HepG2 (cell line): ENCODE data around the gene NME2. TPM values are rescaled to one million over a fixed set of nuclear protein-coding genes. Genes with fewer than 3 reads are reported as not detected.

Source experiments
- ATAC-seq: fragments of 200-7000 bp; cut with Tn5 transposase; 3 replicates; pipeline ENCODE4 v1.9.1; 2020; ENCODE audit warnings: mild to moderate bottlenecking, moderate library complexity
- BruUV-seq: library from RNA; stranded (reverse); fragments of 400-500 nt; replicated peaks from 2 replicates; lab custom pipeline; 2021; lab: Mats Ljungman, UMichigan
- CTCF ChIA-PET: fragments of 300-600 bp; formaldehyde crosslinking; extraction: SDS; loops from one replicate; lab custom pipeline; 2021; ENCODE audit warnings: low total read pairs, inconsistent platforms, low intra/inter-chr PET ratio; lab: Yijun Ruan, JAX
- POLR2A ChIA-PET: fragments of 350-600 bp; sonication (Branson Sonifier 250); formaldehyde crosslinking; loops from one replicate; lab custom pipeline; 2020; ENCODE audit warnings: antibody characterized with exemption, inconsistent platforms; lab: Yijun Ruan, JAX
- DNase-seq: peaks from one replicate; pipeline ENCODE4 v3.0.0-alpha.2; 2015; ENCODE audit warnings: low spot score
- FAIRE-seq: peaks from 3 replicates; lab custom pipeline; 2011; peaks lifted over from hg19 to GRCh38; lab: Jason Lieb, UNC
- H2AFZ ChIP-seq: one replicate; pipeline ENCODE4 v1.6.1; 2011; ENCODE audit warnings: low read length, inconsistent platforms
- H3K27ac ChIP-seq: fragments of 300-600 bp; 3 replicates; pipeline ENCODE4 v1.8.0; 2011; ENCODE audit warnings: mixed run types, mild to moderate bottlenecking, mixed read lengths, low read length, inconsistent platforms; ENCODE audit not compliant: insufficient read depth; ENCODE audit errors: extremely low read length
- H3K27me3 ChIP-seq, 2 experiments: fragments of 200-600 bp in 1 of 2; 2 replicates in 1 of 2; 3 replicates in 1 of 2; pipeline versions ENCODE4 v1.6.0 to v1.8.0; 2011; ENCODE audit warnings: low read length in 2 of 2, mild to moderate bottlenecking in 2 of 2, moderate library complexity in 2 of 2, inconsistent platforms in 1 of 2; ENCODE audit not compliant: insufficient read depth in 2 of 2, control insufficient read depth in 1 of 2
- H3K36me3 ChIP-seq, 2 experiments: fragments of 200-600 bp in 1 of 2; replicated peaks in 1 of 2; 2 replicates in 1 of 2; 3 replicates in 1 of 2; pipeline versions ENCODE4 v1.5.1 to v1.8.0; 2011; ENCODE audit warnings: low read length in 2 of 2, inconsistent platforms in 1 of 2; ENCODE audit not compliant: insufficient read depth in 2 of 2, control insufficient read depth in 1 of 2
- H3K4me1 ChIP-seq: 2 replicates; pipeline ENCODE4 v1.5.1; 2012; ENCODE audit warnings: low read length, inconsistent platforms; ENCODE audit not compliant: insufficient read depth
- H3K4me2 ChIP-seq: 2 replicates; pipeline ENCODE4 v1.6.0; 2011; ENCODE audit warnings: low read depth, low read length, inconsistent platforms
- H3K4me3 ChIP-seq, 3 experiments: fragments of 200-600 bp in 1 of 3; sonication (generic), shearing (Covaris generic) in 1 of 3; replicated peaks in 1 of 3; 2 replicates each; pipeline ENCODE4 v1.5.1; 2011 to 2016; ENCODE audit warnings: low read length in 3 of 3, inconsistent platforms in 2 of 3, low read depth in 2 of 3, mild to moderate bottlenecking in 2 of 3, control low read depth in 1 of 3, mixed read lengths in 1 of 3; ENCODE audit not compliant: insufficient read depth in 1 of 3
- H3K79me2 ChIP-seq: one replicate; pipeline ENCODE4 v1.6.1; 2011; ENCODE audit warnings: low read length, inconsistent platforms; ENCODE audit not compliant: insufficient read depth
- H3K9ac ChIP-seq: 2 replicates; pipeline ENCODE4 v1.6.0; 2011; ENCODE audit warnings: mild to moderate bottlenecking, low read depth, low read length, inconsistent platforms; ENCODE audit not compliant: insufficient read depth
- H3K9me3 ChIP-seq: 2 replicates; pipeline ENCODE4 v1.5.1; 2012; ENCODE audit warnings: mild to moderate bottlenecking, low read length
- H4K20me1 ChIP-seq: 2 replicates; pipeline ENCODE4 v1.6.0; 2011; ENCODE audit warnings: inconsistent platforms, mild to moderate bottlenecking, low read length, moderate library complexity; ENCODE audit not compliant: insufficient read depth
- ATM ChIP-seq: fragments of 450-650 bp; IDR thresholded peaks from 2 replicates; pipeline ENCODE4 v1.7.1; 2017; ENCODE audit warnings: mild to moderate bottlenecking, borderline replicate concordance
- KLF12 ChIP-seq: sonication (generic); formaldehyde crosslinking; IDR thresholded peaks from 2 replicates; pipeline ENCODE4 v1.4.0; 2020; ENCODE audit warnings: missing genetic modification reagents, borderline replicate concordance
- MIXL1 ChIP-seq: IDR thresholded peaks from 2 replicates; pipeline ENCODE4 v1.6.1; 2016
- PCBP1 ChIP-seq: fragments of 200-400 bp; formaldehyde crosslinking; IDR thresholded peaks from 2 replicates; pipeline ENCODE4 v1.6.1; 2017; ENCODE audit warnings: mild to moderate bottlenecking, low read depth, low read length, borderline replicate concordance
- ZBTB42 ChIP-seq: sonication (generic); formaldehyde crosslinking; IDR thresholded peaks from 2 replicates; pipeline ENCODE4 v1.5.0; 2020; ENCODE audit warnings: mild to moderate bottlenecking, missing genetic modification reagents
- ZMYM4 ChIP-seq: sonication (generic); formaldehyde crosslinking; IDR thresholded peaks from 2 replicates; pipeline ENCODE4 v1.8.1; 2023; ENCODE audit warnings: mild to moderate bottlenecking, missing genetic modification reagents
- ZNF224 ChIP-seq: sonication (generic); formaldehyde crosslinking; IDR thresholded peaks from 2 replicates; pipeline ENCODE4 v1.5.0; 2020; ENCODE audit warnings: mild to moderate bottlenecking, missing genetic modification reagents
- ZNF460 ChIP-seq: sonication (generic); formaldehyde crosslinking; IDR thresholded peaks from 2 replicates; pipeline ENCODE4 v1.5.1; 2020; ENCODE audit warnings: missing genetic modification reagents, mild to moderate bottlenecking, borderline replicate concordance
- ZNF556 ChIP-seq: sonication (generic); formaldehyde crosslinking; IDR thresholded peaks from 2 replicates; pipeline ENCODE4 v1.4.0; 2020; ENCODE audit warnings: mild to moderate bottlenecking, missing genetic modification reagents, borderline replicate concordance
- ZNF766 ChIP-seq: sonication (generic); formaldehyde crosslinking; IDR thresholded peaks from 2 replicates; pipeline ENCODE4 v1.5.0; 2020; ENCODE audit warnings: missing genetic modification reagents, borderline replicate concordance
- WGBS: methylation state at CpG from one replicate; pipeline ENCODE4 v1.1.6; 2017; ENCODE audit warnings: low lambda C conversion rate; 5-methylcytosine and 5-hydroxymethylcytosine counted together
- in situ Hi-C: cut with HindIII; loops from 2 replicates; pipeline ENCODE4 v1.10.0; 2017; ENCODE audit warnings: low pct_unique_long_range_greater_than_20kb; ENCODE audit not compliant: extremely low pct_ligation_motif_present
- intact Hi-C: fragments of 100-400 bp; cut with micrococcal nuclease; formaldehyde crosslinking; loops from one replicate; pipeline ENCODE4 v1.10.0; 2022; ENCODE audit not compliant: unreplicated experiment
- polyA plus RNA-seq, 8 experiments: library from polyadenylated mRNA; depleted of rRNA in 3 of 8; stranded (reverse) in 7 of 8; unstranded in 1 of 8; fragments of >200 nt; fragmentation: Illumina TruSeq in 4 of 8; extraction: Trizol in 4 of 8; gene quantifications; 2 replicates each; pipeline versions ENCODE4 v1.2.1 to v1.2.3, GENCODE V29; 2011 to 2016; ENCODE audit warnings: low read depth in 4 of 8, missing spikeins in 1 of 8, mixed read lengths in 1 of 8; ENCODE audit not compliant: insufficient read depth in 1 of 8
- total RNA-seq, 5 experiments: library from RNA; depleted of rRNA; stranded (reverse); fragments of >200 nt; fragmentation: Illumina TruSeq; extraction: Trizol; gene quantifications; 2 replicates each; pipeline ENCODE4 v1.2.3, GENCODE V29; 2016; ENCODE audit warnings: low read depth in 1 of 5
- TF ChIP-seq, protein P1 (sequence below): sonication (generic); formaldehyde crosslinking; IDR thresholded peaks from 2 replicates; pipeline ENCODE4 v1.4.0; 2020; ENCODE audit warnings: missing genetic modification reagents
- TF ChIP-seq, protein P2 (sequence below): sonication (generic); formaldehyde crosslinking; IDR thresholded peaks from 2 replicates; pipeline ENCODE4 v1.5.0; 2020; ENCODE audit warnings: missing genetic modification reagents
- TF ChIP-seq, protein P3 (sequence below): IDR thresholded peaks from 2 replicates; pipeline ENCODE4 v1.6.1; 2016; ENCODE audit warnings: mild to moderate bottlenecking, missing biosample characterization, missing genetic modification reagents
- TF ChIP-seq, protein P4 (sequence below): sonication (generic); formaldehyde crosslinking; IDR thresholded peaks from 2 replicates; pipeline ENCODE4 v1.5.1; 2020; ENCODE audit warnings: mild to moderate bottlenecking, missing genetic modification reagents
- TF ChIP-seq, protein P5 (sequence below): sonication (generic); formaldehyde crosslinking; IDR thresholded peaks from 2 replicates; pipeline ENCODE4 v1.4.0; 2020; ENCODE audit warnings: mild to moderate bottlenecking, missing genetic modification reagents

Gene NME2
- total and polyA plus RNA-seq, 2 of the 13 experiments (the other 11 are each of a cell fraction or from before 2014, with no cell fraction given), result 790 to 1,213 TPM

DNA sequence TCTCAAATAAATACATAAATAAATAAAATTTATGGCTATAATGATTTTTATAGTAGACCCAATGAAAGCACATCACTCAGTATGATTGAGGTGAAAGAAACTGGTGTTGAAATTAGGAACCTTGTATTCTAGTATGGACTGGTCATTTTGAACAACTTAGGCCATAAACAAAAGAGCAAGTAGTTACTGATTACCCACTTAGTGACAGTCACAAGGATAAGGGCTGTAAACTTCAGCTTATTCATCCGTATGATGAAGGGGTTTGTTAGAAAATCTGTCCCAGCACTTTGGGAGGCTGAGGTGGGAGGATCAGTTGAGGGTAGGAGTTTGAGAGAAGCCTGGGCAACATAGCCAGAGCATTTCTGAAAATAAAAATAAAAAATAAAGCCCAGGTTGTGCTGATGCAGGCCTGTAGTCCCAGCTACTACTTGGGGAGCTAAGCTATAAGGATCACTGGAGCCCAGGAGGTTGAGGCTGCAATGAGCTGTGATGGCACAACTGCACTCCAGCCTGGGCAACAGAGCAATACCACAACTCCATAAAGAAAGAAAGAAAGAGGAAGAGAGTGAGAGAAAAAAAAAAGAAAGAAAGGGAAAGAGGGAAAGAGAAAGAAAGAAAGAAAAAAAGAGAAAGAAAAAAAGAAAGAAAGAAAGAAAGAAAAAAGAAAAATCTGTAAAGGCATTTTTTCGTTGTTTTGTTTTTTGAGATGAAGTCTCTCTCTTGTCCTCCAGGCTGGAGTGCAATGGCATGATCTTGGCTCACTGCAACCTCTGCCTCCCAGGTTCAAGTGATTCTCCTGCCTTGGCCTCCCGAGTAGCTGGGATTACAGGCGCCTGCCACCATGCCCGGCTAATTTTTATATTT is 41.3 kb upstream of the NME2 start:
- peak overlapping the region; percentile 85 for H2AFZ ChIP-seq
- H3K27ac ChIP-seq, result peak overlapping the region; percentile 23
- intact Hi-C loops, result no loop called here
- ChIA-PET CTCF (no interaction called here), POLR2A (interaction anchor here (1.2 to 2.0 kb wide), 2 partner anchors 28 to 68 kb away, joined by 4 to 7 read pairs; partner anchors contain the start of gene NME1)
- BruUV-seq, result no TSS peak
- no peak for ATAC-seq
- no peaks in the 10 kb centered on the region for H3K9me3 ChIP-seq
- in situ Hi-C loops, result no loop called here
- H3K4me1 ChIP-seq, result peaks cover 64% of the 10 kb centered on the region
- peak overlapping the region; percentile 81 for H3K4me2 ChIP-seq
- peaks cover 1% of the 10 kb centered on the region; the same call in 1 of the 2 replicates for H4K20me1 ChIP-seq
- H3K79me2 ChIP-seq, result peaks cover 6% of the 10 kb centered on the region
- 14% methylated on average over 5 of the region's 5 CpGs for WGBS
- no peak for FAIRE-seq
- H3K36me3 ChIP-seq, result no peaks in the 10 kb centered on the region
- H3K27me3 ChIP-seq, result peaks cover 0 to under 1% of the 10 kb centered on the region in 2 experiments; a peak in 1 of 5 replicates
- H3K9ac ChIP-seq, result peak overlapping the region; percentile 53; the same call in 1 of the 2 replicates
- DNase-seq, result no peak
- H3K4me3 ChIP-seq, result peak overlapping the region in 2 of 3 experiments; percentile 4 to 56; a peak in 1 of 6 replicates
- TF ChIP-seq MIXL1 (CRISPR knock-in tag) (peak; percentile 31; the same call in 1 of the 2 replicates), ZBTB42 (CRISPR knock-in tag) (no peak), ZNF460 (CRISPR knock-in tag) (peak; percentile 7; the same call in 1 of the 2 replicates), ATM (no peak), ZNF556 (CRISPR knock-in tag) (no peak), ZNF766 (CRISPR knock-in tag) (no peak), ZMYM4 (CRISPR knock-in tag) (no peak), ZNF224 (CRISPR knock-in tag) (0 out of 2 replicates have a peak, but pooled peaks have one; percentile 38), KLF12 (no peak), PCBP1 (no peak)
- TF ChIP-seq, protein P1, sequence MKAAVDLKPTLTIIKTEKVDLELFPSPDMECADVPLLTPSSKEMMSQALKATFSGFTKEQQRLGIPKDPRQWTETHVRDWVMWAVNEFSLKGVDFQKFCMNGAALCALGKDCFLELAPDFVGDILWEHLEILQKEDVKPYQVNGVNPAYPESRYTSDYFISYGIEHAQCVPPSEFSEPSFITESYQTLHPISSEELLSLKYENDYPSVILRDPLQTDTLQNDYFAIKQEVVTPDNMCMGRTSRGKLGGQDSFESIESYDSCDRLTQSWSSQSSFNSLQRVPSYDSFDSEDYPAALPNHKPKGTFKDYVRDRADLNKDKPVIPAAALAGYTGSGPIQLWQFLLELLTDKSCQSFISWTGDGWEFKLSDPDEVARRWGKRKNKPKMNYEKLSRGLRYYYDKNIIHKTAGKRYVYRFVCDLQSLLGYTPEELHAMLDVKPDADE (CRISPR knock-in tag), result no peak
- TF ChIP-seq, protein P2, sequence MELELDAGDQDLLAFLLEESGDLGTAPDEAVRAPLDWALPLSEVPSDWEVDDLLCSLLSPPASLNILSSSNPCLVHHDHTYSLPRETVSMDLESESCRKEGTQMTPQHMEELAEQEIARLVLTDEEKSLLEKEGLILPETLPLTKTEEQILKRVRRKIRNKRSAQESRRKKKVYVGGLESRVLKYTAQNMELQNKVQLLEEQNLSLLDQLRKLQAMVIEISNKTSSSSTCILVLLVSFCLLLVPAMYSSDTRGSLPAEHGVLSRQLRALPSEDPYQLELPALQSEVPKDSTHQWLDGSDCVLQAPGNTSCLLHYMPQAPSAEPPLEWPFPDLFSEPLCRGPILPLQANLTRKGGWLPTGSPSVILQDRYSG (CRISPR knock-in tag), result no peak
- TF ChIP-seq, protein P3, sequence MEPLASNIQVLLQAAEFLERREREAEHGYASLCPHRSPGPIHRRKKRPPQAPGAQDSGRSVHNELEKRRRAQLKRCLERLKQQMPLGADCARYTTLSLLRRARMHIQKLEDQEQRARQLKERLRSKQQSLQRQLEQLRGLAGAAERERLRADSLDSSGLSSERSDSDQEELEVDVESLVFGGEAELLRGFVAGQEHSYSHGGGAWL (CRISPR knock-in tag), result no peak
- TF ChIP-seq, protein P4, sequence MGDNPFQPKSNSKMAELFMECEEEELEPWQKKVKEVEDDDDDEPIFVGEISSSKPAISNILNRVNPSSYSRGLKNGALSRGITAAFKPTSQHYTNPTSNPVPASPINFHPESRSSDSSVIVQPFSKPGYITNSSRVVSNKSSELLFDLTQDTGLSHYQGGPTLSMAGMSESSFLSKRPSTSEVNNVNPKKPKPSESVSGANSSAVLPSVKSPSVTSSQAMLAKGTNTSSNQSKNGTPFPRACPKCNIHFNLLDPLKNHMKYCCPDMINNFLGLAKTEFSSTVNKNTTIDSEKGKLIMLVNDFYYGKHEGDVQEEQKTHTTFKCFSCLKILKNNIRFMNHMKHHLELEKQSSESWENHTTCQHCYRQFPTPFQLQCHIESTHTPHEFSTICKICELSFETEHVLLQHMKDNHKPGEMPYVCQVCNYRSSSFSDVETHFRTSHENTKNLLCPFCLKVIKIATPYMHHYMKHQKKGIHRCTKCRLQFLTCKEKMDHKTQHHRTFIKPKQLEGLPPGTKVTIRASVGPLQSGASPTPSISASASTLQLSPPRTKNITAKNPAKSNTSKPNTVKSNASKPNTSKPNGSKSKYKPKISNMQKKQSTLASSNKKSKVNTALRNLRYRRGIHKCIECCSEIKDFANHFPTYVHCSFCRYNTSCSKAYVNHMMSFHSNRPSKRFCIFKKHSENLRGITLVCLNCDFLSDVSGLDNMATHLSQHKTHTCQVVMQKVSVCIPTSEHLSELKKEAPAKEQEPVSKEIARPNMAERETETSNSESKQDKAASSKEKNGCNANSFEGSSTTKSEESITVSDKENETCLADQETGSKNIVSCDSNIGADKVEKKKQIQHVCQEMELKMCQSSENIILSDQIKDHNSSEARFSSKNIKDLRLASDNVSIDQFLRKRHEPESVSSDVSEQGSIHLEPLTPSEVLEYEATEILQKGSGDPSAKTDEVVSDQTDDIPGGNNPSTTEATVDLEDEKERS (CRISPR knock-in tag), result 0 out of 2 replicates have a peak, but pooled peaks have one; percentile 37
- TF ChIP-seq, protein P5, sequence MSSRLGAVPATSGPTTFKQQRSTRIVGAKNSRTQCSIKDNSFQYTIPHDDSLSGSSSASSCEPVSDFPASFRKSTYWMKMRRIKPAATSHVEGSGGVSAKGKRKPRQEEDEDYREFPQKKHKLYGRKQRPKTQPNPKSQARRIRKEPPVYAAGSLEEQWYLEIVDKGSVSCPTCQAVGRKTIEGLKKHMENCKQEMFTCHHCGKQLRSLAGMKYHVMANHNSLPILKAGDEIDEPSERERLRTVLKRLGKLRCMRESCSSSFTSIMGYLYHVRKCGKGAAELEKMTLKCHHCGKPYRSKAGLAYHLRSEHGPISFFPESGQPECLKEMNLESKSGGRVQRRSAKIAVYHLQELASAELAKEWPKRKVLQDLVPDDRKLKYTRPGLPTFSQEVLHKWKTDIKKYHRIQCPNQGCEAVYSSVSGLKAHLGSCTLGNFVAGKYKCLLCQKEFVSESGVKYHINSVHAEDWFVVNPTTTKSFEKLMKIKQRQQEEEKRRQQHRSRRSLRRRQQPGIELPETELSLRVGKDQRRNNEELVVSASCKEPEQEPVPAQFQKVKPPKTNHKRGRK (CRISPR knock-in tag), result peak; percentile 92
